ENCODE results near the gene PLK1. TPM values are rescaled to one million over a fixed set of nuclear protein-coding genes. Genes with fewer than 3 reads are reported as not detected.
"Not testable (repeated sequence)": the region's sequence is repeated elsewhere in the genome, so short reads cannot be mapped to it uniquely, and the experiment has no call there.

Gene PLK1
- total RNA-seq = 1 to 10 TPM in 1 of 2 donors, under 1 TPM in 1; 0.67 to 1.8 TPM
- long read RNA-seq, donor 1 = 0 reads
- long read RNA-seq, donor 2 = 0 reads

DNA sequence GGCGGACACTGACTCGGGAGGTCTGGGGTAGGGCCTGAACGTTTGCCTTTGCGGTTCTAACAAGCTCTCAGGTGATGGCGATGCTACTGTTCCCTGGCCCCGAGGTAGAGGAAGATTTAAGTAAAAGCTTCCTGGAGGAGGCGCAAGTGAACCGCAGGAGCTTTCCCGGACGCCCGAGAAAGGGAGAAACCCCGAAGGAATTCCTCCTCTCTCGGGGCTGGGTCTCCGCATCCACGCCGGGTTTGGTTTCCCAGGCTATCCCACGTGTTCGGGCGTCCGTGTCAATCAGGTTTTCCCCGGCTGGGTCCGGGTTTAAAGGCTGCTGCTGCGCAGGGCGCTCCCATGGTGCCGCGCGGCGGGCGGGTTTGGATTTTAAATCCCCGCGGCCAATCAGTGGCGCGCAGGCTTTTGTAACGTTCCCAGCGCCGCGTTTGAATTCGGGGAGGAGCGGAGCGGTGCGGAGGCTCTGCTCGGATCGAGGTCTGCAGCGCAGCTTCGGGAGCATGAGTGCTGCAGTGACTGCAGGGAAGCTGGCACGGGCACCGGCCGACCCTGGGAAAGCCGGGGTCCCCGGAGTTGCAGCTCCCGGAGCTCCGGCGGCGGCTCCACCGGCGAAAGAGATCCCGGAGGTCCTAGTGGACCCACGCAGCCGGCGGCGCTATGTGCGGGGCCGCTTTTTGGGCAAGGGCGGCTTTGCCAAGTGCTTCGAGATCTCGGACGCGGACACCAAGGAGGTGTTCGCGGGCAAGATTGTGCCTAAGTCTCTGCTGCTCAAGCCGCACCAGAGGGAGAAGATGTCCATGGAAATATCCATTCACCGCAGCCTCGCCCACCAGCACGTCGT is at the start of gene PLK1:
Gene PLK1, plus strand, starts transcription at position 460 of the 844 bp plus-strand sequence. Its CDS starts 44 bp downstream, at position 504.
- intact Hi-C loops (cut with DNase I) = no loop called here
- peak; percentile 94 for DNase-seq (ENCODE audit: low spot score)

DNA sequence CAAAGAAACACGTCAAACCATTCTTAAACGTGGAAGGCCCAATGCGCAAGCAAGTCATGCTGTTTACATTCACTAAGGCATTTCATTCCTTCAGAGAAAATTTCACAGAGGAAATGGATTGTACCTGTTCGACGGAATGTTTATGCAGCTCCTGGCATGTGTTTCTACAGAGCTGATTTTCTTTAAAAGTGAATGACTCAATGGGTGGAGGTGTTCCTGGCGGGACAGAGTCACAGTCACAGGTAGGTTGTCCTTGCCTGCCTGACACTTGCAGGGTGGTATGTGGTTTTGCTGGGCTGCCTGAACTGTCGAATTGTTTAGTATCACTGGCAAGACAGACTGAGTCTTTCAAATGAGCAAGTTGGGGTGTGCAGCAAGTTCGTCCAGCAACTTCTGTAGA is 49.2 kb upstream of the PLK1 start:
- intact Hi-C loops (cut with DNase I) = no loop called here
- DNase-seq (ENCODE audit: low spot score) = no peak

DNA sequence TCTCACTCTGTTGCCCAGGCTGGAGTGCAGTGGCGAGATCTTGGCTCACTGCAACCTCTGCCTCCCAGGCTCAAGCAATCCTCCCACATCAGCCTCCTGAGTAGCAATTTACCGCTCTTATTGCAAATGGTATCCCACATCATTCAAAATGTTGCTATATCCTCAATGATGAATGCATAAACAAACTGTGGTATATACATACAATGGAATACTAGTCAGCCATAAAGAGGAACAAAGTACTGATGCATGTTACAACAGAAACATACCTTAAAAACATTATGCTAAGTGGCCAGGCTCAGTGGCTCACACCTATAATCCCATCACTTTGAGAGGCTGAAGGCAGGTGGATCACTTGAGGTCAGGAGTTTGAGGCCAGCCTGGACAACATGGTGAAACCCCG is 46.8 kb upstream of the PLK1 start:
- DNase-seq (ENCODE audit: low spot score); intact Hi-C loops (cut with DNase I): not testable (repeated sequence)

DNA sequence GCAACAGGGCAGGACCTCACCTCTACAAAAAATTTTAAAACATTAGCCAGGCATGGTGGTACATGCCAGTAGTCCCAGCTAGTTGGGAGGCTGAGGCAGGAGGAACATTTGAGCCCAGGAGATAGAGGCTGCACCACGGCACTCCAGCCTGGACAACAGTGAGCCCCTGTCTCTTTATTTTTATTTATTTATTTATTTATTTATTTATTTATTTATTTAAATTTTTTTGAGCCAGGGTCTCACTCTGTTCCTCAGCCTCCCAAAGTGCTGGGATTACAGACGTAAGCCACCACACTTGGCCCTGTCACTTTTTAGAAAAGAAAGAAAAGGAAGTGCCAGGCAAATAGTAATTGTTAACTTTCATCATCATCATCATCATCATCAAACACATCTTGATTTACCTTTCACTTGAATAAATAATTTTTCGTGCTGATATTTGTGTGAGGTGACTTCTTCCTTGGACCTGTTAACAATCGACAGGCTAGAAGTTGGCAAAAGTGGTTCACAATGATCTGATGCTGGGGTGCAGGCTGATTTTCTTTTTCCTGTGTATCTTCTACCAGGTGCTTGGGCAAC is 44.1 kb upstream of the PLK1 start:
- no peak for DNase-seq (ENCODE audit: low spot score)
- intact Hi-C loops (cut with DNase I) = no loop called here

DNA sequence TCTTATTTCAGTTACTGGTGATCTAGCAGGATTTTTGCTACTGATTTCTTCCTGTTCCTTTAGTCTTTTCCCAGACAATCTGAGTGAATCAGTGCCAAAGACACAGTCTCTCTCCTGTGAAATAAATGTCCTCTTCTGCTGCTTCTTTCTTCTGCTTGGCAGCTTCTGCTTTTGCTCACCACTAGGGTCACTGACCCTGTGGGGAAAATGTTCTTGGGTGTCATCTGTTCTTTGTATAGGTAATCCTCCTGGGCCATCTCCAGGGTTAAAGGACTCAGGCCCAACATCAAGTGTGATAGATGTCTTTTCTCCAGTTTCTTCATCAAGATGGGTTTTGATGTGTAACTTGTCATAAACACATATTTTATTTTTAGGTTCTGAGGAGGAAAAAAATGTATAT is 42.7 kb upstream of the PLK1 start:
- no peak for DNase-seq (ENCODE audit: low spot score)
- intact Hi-C loops (cut with DNase I) = no loop called here

DNA sequence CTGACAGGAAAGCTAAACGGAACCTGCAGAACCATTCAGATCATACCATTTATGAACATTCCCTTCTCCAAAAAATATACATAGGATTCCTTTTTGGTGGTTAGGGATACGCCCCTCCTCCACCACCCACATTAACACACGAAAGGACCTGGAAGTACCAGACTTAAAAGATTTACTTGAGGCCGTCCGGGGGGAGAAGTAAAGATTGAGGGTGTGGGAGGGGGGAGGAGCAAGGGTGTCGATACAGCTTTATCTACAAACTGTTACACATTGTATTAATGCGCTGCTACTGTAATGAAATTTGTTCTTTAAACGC is 38.1 kb upstream of the PLK1 start:
- intact Hi-C loops (cut with DNase I) = no loop called here
- DNase-seq (ENCODE audit: low spot score) = no peak

DNA sequence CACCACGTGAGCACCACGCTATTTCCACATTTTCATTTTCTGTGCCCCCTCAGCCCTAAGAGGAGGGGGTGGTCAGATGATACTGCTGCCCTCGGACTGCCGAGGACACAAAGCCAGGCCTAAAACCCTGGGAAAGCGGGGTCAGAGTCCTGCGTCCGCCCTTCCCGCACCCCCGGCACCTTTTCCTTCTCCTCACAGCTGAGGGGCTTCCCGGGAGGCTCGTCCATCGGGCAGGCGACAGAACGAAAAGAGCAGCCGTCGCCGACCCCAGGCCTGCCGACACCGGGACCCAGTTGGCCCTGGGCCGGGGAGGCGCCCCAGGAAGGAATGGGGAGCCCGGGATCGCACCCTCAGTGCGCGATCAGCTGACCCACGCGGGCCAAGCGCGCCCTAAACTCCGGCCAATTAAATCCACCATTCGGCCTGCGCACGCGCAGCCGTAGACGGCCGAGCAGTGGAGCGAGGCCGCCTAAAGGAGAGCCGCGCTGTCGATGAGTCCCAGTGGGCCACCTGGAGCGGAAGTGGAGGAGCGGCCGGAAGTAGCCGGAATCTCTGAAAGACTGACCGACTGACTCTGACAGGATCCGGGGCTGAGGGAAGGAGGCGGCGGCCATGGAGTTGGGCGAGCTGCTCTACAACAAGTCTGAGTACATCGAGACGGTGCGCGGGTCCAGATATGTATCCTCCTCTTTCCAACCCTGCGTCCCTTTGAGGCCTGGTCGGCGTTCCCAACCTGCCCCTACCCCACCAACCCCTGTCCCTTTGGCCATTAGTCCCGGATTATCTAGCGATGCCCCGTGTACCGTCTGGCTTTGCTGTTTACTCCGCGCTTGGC is 37.5 kb upstream of the PLK1 start, which contains the start of the genes DCTN5 and PALB2:
Gene DCTN5, plus strand, starts transcription at position 536 of the 835 bp plus-strand sequence. Its CDS starts 77 bp downstream, at position 613.
Gene PALB2, minus strand, starts transcription at position 380 of the 835 bp plus-strand sequence. Its CDS starts 153 bp downstream, at position 227.
- peak; percentile 98 for DNase-seq (ENCODE audit: low spot score)
- intact Hi-C loops (cut with DNase I) = no loop called here

DNA sequence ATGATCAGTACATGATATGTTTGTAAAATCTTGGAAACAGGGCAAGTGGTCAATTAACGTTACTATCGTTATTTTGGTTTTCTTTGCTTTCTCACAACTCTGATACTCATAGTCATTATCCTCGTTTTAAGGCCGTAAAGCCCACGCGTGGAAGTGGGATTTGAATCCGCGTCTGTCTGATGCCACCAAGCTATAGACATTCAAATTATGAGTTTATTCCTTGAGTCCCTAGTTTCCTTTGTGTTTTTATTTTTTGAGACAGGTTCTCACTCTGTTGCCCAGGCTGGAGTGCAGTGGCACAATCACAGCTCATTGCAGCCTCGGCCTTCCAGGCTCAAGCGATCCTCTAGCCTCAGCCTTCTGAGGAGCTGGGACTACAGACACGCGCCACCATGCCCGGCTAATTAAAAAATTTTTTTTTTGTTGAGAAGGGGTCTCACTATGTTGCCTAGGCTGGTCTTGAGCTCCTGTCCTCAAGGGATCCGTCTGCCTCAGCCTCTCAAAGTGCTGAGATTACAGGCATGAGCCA is 36.4 kb upstream of the PLK1 start:
- intact Hi-C loops (cut with DNase I) = no loop called here
- no peak for DNase-seq (ENCODE audit: low spot score)

DNA sequence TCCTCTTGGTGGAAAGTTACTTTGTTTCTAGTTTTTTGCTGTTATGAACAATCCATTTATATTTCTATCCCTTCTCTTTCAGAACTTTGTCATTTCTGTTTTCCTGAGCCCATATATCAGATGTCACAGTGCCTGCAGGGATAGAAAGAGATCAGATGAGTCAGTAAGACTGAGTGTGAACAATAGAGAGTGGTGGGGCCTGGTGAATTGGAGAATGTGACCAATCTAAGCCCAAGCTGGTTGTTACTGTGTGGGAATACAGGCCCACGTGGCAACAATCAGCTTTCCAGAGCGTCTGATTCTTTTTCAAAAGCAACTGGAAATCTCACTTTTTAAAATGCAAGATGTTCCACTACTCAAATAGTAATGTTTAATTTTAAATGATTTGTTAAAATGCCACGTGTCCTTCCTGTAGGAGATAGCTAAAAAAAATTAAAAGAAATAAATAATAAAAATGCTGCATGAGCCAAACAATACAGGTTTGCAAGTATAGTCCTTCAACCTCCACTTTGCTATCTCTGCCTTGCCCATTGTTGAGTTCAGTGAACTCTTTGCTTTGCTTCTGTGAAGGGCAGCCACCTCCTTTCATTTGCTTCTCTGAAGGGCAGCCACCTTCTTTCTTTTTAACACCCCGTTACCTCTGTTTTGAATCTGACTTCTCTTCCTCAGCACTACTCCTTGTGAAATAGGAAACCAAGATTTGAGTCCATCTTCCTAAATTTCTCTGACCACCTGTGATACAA is 27.8 kb upstream of the PLK1 start:
- intact Hi-C loops (cut with DNase I) = no loop called here
- no peak for DNase-seq (ENCODE audit: low spot score)

DNA sequence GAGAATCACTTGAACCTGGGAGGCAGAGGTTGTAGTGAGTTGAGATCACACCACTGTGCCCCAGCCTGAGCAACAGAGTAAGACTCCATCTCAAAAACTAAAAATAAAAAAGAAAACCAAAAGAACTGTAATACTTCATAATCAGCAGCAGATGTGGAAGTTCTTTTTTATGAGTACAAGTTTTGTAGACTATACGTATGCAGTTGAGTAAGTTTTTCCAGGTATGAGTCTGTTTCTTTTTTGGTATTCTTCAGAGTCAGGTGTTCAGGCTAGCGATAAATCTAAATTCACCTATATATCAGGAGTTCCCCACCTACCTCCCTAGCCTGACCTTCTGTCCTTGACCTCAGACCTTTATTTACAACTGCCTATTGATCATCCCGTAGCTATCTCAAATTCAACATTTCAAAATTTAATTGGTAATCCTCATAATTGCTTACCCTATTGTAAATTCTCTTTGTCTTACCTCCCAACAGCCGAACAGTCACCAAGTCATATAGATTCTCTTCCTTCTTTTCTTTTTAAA is 26.7 kb upstream of the PLK1 start:
- no peak for DNase-seq (ENCODE audit: low spot score)
- intact Hi-C loops (cut with DNase I) = no loop called here

DNA sequence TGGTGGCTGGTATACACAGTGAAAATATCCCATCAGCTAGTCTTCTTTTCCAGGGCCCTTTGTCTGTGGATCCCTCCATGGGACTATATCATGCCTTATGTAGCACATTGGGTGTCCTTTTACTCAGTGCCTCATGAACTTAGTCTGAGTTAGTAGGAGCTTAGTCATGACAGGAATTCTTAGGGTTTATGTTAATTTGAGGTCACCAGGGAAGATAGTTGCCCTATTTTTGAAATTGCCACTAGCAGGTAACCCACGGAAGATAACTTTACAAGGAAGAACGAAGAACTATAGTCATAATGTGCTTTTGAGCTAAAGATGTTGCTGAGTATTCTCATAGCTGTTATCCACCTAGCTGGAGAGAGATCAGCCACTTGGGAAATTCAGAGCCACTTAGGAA is 14.8 kb upstream of the PLK1 start:
- DNase-seq (ENCODE audit: low spot score) = no peak
- intact Hi-C loops (cut with DNase I) = no loop called here

DNA sequence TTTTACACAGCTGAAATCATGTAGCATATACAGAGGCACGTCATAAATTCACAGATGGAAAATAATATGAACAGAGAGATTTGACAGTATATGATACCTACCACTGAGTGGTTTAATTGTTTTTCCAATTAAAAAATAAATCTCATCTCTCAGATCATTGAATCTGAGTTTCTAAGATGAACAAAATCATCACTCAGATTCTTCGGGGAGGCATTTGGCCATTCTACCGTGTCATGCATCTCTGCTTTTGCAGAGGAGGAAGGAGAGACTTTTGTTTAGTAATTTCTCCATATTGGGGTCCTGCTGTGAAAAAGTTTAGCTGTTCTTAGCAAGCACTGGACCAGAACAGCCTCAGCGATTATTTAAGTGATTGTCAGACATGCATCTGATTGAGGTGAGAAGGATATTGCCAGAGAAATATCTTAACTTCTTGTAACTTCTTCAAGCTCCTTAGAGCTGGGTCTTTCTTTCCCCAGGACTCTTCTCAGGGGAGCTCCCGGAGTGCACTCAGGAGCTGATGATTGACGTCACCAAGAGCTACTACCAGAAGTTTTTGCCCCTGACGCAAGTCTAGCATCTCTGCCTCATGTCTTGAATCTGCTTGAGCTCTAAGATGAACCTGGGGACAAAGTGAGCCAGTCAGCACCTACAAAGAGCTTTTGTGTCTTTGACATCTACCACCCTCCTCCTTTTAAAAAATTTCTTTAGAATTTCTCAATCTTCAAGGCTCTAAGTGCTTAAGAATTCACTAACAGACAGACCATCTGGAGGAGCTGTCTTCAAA is 11.9 kb upstream of the PLK1 start:
- no peak for DNase-seq (ENCODE audit: low spot score)
- intact Hi-C loops (cut with DNase I) = no loop called here

DNA sequence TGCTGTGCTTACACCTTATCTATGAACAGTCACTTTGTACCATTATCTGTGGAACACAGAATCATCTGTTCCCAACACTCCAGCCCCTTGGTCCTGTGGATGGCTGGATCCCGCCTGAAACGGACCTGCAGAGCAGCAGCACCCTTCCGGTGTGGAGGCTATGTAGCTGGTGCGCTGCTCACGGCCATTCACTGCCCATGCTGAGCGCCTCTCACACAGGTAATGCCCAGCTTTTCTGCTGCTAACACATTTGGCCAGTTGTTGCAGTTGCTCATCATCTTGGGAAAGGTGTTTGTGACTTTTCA is 11.4 kb upstream of the PLK1 start:
- intact Hi-C loops (cut with DNase I) = no loop called here
- no peak for DNase-seq (ENCODE audit: low spot score)

DNA sequence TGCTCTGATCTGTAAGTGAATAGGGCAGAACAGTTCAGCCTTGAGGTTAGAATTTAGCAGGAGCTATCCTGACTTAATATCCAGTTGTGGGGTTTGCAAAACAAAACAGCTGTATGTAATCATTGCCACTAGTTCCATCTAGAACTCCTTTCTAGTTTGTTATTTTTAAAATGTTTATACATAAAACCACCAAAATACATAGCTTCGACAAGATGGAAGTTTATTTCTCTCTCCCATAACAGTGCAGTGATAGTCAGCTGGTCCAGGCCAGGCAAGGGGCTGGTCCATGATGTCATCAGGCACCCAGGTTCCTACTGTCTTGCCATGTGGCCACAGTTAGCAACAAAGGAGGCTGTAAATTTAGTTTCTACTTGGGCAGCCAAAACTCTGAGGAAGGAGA is 10.5 kb upstream of the PLK1 start:
- intact Hi-C loops (cut with DNase I) = no loop called here
- no peak for DNase-seq (ENCODE audit: low spot score)

DNA sequence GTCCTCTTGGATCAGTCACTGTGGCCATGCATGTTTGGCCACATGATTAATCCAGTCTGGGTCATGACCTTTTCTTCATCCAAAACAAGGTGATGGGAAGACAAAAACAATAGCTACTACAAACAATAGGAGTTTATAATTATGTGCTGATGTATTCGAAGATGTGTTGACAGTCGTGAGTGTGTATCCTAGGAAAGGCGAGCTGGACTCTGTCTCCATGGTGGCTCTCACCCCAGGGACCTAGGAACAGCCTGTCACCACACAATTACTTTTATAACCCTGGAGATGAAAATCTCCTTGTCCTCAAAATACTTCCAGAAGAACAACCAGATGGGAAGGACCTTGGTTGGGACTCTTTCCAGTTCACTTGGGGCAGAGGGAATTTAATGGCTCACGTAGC is 9.8 kb upstream of the PLK1 start:
- DNase-seq (ENCODE audit: low spot score) = no peak
- intact Hi-C loops (cut with DNase I) = no loop called here

DNA sequence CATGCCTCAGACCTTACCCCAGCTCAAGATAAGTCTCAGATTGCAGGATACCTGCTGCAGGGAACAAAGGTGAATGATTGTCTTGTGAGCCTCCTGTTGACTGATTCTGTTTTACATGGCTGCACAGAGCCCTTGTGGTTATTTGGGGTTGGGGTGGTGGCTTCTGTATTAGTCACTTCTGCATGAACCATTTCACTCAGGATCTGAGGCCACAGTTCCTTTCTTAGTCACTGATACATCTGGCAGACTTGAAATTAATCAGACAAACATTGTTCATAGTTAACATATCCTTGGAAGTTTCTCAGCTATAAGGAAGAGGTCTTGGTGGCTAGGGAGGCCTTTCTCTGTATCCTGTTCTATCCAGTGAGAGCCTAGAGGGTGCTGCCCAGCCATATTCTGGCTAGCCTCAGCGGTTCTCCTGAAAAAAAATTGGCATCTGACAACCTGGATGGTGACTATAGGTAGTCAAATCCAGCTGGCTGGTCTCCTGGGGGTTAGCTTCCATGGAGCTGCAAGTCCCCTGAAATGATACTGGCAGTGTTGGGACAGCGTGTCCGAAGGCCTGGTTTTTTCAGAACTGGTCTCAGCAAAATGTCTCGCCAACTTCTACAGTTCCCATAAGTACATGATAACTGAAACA is 8.4 kb upstream of the PLK1 start:
- intact Hi-C loops (cut with DNase I) = no loop called here
- no peak for DNase-seq (ENCODE audit: low spot score)

DNA sequence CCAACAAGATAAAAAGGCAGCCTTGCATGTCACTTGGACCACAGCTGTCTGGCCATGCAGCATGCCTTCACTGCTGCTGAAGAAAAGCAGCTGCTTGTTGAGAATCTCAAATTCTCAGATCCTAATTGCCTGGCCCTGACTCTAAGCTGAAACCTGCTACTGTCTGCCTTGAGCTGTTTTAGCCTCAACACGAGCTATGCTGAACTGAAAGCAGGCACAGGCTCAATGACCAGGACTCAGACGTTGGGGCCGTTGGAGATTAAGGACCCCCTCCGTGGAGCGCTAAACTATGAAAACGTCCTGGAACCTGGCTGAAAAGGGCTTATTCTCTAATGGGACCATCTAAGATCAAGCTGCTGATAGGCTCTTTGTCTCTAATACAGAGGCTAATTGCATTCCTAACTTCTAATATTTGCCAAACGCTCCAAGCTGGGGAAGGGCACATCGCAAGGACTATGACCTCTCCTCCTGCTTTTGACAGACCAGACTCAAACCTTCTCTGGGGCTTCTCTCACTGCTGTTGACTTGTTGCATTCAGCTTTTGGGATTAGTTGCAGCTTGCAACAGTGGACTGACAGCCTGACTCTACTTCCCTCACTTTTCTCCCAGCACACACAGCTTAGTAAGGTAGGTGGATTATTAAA is 4.6 kb upstream of the PLK1 start:
- intact Hi-C loops (cut with DNase I) = no loop called here

More for the DNA sequence above, 4.6 kb upstream of the PLK1 start:
- DNase-seq (ENCODE audit: low spot score) = no peak

All from posterior vena cava (tissue), 2 donors.